ENCODE data around the gene KCNMB4.

Gene KCNMB4, protein sequence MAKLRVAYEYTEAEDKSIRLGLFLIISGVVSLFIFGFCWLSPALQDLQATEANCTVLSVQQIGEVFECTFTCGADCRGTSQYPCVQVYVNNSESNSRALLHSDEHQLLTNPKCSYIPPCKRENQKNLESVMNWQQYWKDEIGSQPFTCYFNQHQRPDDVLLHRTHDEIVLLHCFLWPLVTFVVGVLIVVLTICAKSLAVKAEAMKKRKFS

DNA sequence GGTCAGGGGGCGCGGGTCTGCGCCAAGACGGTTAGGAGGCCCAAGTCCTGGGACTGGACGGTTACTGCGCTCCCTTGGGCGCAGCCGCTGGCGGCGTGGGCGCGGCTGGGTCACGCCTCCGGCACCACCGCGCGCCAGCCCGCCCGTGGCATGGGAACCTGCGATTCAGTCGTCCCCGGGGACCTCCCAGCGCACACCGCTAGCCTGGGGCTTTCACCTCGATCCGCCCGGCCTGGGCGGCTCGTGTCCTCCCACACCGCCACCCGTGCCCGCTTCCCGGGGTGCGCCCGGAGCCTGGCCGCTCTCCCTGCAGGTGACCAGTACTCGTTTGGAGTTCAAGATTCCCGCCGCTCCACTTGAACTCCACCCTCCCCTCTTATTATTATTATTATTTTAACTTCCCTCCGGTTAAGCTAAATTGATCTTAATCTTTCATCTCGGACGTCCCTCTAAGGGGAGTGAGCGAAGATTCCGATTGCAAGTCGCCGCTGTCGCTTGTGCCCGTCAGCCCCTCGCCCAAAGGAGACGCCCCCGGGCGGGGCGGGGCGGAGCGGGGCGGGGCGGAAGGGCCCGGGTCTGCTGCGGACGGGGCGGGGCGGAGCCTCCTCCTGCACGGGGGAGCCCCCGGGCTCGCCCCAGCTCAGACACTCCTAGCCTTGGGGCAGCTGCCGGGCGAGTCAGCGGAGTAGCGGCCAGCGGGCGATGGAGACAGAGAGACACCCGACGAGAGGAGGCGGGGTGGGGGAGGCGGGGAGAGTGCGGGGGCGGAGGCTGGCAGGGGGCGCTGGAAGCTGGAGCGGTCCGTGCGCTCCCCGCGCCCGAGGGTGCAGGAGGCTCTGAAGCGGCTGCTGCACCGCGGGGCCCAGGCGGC, at the start of gene KCNMB4:
Gene KCNMB4 (plus strand): TSS at position 643 of the 871 bp plus-strand sequence. CDS start 445 bp downstream, outside the sequence.
- DNase-seq, result peak; percentile 79

DNA sequence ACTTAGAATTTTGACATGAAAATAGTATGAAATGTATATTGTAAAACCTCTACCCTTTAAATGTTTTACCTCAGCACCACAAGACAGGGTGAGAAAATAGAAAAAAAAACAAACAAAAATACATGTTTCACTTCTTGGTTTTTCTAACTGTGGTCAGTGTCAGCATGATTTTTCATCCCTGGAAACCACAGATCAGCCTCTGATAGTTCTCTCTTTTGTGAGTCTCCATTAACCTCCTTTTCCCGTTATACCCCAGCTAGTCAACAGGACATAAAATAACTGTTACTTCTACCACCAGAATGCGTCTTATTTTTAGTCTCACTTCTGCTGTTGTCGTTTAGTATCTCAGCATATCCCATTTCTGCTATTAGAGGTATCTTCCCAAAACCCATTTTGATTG, 48.3 kb upstream of the KCNMB4 start:
- no peak for DNase-seq

DNA sequence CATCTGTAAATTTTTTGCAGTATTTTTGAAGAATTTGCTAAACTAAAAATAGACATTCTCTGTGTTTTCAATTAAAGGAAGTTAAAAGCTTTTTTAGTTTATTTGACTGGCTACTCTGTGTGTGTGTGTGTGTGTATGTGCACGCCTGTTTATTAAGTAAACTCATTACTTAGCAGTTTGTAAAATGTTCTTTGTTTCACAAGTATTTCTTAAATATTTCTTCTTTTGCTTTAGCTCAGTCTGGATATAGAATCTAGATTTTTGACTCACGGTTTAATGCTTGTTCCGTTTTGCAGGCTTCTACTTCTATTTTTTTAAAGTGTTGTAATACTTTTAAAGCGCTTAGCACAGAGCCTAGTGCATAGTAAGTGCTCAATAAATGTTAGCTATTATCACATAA, 46.5 kb upstream of the KCNMB4 start:
- DNase-seq, result no peak

DNA sequence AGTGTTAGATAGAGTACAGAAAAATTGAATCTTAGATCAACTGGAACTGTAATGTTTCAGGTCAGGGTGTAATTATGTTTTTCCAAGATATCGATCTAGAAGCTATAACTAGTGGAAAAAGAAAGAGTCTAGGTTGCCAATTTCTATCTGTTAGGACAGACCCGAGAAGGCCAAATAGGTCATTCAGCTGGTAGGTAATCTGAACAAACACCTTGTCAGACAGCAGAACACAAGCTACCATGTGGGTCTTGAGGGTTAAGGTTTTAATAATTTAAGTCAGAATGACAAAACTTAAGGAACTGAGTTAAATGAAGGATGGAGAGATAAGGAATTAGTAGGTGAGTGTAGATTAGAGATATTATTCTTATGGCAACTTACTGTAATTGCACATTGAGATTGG, 44.9 kb upstream of the KCNMB4 start:
- DNase-seq, result no peak

DNA sequence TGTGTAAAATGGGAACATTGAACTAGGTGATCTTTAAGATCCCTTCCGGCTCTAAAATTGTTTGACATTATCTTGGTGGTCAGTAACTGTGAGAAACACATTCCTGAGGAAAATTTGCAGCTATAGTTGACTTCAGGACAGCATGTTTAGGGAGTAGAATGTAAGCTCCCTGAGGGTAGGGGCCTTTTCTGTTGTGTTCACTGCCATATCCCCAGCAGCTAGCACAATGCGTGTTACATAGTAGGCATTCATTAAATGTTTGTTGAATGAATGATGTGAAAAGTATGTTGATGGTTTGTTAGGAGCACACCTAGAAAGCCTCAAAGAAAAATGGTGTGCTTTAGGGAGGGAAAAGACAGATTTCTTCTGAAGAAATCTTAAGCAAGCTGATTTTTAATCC, 38.5 kb upstream of the KCNMB4 start:
- no peak for DNase-seq

DNA sequence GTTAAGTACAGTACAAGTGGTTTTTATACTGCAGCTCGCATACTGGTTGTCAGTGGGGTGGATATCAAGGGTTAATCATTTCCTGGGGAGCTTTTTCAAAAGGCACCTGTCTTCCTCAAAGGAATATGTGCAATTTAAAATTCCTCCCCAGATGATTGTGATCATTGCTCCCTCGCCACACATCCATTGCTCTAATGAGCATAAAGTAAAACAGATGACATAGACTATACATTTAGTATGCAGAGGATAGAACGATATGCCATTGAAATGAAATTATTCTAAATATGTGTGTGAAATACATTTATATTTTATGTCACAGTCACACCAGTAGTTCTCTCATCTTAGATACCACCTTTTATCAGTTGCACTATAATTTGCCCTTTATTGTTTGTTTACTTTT, 36.4 kb upstream of the KCNMB4 start:
- no peak for DNase-seq

DNA sequence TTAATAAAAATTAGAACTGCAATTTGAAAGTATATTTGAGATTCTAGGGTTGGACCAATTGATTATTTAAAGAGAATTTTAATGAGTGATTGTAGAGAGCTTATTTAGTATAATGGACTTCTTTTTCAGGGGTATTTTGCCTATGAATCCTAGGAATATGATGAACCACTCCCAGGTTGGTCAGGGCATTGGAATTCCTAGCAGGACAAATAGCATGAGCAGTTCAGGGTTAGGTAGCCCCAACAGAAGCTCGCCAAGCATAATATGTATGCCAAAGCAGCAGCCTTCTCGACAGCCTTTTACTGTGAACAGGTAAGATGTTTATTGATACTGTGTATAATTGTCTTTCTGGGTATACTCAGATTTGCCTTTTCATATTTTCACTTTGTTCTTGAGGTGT, 35.9 kb upstream of the KCNMB4 start:
- DNase-seq, result no peak

DNA sequence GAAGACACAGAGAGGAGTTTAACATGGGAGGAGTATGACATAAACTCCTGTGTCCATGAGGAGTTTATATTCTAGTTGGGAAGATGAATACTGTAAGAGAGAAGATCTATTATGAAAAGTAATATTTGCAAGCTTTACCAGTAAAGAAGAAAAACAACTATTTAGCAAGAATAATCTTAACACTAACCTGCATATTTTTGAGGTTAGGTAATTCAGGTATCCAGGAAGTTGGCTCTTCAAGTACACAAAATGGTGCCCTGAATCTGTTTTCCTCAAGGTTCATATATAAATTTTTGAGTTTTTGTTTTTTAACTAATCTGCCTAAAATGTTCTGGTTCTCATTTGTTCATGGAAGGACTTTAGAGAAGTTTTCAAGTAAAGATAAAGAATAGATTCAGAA, 33.9 kb upstream of the KCNMB4 start:
- no peak for DNase-seq

DNA sequence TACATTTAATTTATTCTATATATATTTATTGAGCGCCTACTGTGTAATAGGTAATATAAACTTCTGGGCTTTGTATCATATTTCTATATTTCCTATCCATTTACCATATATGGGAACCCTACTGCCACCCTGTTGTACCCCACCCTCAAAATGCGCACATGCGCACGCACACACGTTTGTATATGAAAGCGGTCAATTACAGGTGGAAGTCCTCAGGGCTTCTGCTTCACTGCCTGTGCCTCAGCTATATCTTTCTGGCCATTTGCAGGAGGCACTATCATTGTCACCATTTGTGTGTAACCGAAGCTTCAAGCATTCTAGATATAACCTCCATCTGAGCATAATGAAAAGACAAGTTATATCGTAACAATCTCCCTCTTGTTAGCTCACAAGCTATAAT, 31.3 kb upstream of the KCNMB4 start:
- DNase-seq, result no peak

DNA sequence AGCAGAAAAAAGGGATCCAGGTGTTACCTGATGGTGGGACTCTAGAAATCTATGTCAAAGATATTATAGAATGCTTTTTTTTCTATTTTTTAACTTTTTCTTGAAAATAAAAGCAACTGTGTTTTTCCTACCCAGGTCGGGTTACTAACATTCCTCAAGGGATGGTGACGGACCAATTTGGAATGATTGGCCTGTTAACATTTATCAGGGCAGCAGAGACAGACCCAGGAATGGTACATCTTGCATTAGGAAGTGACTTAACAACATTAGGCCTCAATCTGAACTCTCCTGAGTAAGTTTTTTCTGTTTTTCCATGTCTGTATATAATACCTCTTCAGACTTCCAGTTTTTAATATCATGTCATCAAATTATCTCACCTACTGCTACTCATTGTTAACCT, 27.6 kb upstream of the KCNMB4 start:
- no peak for DNase-seq

DNA sequence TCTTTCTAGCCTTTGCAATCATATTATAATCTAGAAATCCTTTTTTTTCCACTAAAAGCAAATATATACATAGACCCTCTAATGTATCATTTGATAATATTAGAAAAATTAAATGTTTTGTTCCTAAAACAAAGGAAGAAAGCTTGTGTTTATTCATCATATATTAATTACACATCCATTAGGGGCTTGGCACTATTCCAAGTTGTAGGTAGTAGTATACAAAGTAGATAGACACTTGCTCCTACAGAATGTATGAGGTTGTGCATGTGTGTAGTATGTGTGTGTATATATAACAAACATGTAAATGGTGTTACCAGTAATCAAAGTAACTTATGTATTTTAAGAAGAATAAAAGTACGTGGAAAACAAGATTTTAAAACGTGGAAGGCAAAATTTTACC, 15.0 kb upstream of the KCNMB4 start:
- no peak for DNase-seq

DNA sequence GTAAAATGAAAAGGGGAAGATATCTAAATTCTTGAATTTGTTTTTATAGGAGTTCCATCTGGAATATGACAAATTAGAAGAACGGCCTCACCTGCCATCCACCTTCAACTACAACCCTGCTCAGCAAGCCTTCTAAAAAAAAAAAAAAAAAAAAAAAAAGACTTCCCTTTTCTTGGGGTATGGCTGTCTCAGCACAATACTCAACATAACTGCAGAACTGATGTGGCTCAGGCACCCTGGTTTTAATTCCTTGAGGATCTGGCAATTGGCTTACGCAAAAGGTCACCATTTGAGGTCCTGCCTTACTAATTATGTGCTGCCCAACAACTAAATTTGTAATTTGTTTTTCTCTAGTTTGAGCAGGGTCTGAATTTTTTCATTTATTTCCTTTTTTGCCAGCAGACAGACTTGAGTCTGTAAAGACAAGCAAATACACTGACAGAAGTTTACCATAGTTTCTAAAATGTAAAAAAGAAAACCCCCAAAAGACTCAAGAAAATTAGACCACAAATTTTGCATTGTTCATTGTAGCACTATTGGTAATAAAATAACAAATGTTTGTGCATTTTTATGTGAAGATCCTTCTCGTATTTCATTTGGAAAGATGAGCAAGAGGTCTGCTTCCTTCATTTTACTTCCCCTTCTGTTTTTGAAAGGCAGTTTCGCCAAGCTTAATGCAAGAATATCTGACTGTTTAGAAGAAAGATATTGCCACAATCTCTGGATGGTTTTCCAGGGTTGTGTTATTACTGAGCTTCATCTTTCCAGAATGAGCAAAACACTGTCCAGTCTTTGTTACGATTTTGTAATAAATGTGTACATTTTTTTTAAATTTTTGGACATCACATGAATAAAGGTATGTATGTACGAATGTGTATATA, 12.1 kb upstream of the KCNMB4 start:
- DNase-seq, result no peak

DNA sequence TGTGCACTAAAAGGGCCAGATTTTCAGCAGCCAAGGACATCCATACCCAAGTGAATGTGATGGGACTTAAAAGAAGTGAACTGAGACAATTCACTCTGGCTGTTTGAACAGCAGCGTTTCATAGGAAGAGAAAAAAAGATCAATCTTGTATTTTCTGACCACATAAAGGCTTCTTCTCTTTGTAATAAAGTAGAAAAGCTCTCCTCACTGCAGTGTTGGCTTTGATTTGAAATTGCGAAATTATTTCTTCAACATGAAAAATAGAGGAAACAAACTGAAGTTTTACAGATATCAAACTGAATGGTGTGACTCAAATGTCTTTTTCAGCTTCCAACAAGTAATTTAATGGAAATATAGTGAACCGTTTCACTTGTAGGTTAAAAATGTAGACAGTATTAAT, 11.3 kb upstream of the KCNMB4 start:
- no peak for DNase-seq

DNA sequence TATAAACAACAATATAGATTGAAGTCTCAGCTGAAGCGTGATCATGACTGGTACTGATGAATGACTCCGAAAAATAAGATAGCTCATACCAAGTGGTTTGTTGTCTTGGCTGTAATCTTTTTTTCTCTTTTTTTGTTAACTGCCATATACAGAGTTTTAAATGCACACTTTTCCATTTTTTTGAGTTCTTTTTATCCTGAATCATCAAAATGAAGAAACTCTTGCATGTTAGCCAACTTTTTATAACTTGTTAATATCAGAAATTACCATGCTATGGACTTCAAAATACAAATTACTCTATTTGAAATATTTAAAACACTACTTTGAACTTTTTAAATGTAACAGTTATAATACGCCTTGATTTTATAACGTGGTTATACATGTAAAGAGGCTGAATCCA, 10.1 kb upstream of the KCNMB4 start:
- DNase-seq, result no peak

DNA sequence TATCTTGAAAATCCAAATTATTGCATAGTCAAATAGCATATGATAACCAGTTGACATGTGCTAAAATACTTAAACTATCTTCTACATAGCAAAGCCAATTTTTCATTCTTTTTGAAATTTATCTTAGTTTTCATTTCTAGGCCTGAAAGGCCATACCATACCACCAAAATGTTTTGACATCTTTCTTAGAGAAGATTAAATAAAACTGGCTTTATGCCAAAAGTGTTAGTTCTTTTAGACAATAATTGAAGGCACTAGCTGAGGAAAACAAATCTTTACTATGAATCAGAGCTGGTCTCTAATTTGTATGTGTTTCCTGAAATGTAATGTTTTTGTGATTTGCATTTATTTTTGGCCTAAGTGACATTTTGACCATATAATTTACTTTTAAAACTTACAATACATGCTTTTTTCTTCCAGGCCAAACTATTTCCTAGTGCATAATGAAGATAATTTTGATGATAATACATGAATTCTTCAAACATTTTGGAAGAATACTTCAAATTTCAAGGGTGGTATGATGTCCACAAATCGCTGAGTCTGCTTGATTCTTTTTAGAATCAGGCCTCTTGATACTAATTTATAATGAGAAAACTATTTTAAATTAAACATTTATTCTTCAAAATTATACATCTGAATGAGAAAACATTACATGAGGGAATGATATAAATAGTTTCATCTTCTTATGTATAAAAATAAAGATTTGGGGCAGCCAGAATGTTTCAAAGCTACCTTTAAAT, 6.5 kb upstream of the KCNMB4 start:
- DNase-seq, result no peak

DNA sequence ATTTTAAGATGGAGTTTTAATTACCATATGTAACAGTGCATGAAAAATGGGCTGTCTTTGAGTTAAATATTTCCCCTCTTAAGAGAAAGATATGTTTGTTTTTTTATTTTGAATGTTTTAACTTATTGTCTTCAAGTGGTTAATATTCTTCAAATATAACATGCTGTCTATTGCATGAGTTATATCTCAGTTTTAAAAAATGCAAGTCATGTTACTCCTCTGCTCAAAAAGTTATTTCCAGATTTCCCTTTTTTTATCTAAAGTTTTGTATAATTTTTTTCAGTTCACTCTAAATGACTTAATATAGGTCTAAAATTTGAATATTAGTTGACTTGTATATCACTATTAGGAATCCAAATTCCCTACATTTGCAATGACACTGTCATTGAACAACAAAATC, 5.9 kb upstream of the KCNMB4 start:
- DNase-seq, result no peak

DNA sequence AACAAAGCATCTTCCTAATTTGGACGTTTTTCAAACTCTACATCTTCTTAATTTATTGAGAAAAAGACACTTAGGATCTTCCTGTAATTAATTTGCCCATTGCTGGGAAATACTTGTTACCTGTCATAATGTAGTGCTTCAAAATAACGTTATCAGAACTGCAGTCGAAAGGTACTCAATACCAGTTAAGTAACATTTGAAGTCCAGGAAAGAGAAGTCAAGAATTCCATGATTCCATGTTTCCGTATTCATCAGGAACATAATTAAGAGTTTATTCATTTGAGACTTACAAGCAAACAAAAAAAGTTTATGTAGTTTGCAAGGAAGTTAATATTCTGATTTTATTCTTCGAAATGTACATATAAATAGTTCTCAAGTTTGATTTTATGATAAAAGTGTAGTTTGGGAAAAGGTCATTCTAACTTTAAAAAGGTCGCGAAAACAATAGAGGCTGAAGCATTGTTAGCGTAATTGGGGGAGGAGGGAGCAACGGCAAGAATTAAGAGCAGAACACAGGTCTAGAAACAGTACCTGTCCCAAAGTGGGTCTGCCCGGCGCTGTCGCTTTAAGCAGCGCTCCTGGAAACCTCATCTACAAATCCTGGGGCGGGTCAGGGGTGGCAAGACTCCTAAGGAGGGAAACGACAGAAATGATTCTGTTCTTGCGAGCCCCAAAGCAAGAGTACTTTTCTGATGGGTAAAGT, 1.2 kb upstream of the KCNMB4 start:
- DNase-seq, result no peak

DNA sequence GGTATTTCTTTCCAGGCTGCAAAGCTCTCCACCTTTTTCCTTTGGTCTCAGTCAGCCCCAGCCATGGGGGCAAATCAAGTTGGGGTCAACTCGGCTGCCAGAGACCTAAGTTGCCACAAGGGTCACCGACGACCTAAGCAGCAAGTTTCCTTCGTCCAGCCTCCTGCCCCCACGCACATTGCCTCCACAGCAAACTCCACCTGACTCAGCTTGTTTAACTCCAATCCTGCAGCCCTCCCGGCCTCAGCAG, 767 bp upstream of the KCNMB4 start:
- no peak for DNase-seq

DNA sequence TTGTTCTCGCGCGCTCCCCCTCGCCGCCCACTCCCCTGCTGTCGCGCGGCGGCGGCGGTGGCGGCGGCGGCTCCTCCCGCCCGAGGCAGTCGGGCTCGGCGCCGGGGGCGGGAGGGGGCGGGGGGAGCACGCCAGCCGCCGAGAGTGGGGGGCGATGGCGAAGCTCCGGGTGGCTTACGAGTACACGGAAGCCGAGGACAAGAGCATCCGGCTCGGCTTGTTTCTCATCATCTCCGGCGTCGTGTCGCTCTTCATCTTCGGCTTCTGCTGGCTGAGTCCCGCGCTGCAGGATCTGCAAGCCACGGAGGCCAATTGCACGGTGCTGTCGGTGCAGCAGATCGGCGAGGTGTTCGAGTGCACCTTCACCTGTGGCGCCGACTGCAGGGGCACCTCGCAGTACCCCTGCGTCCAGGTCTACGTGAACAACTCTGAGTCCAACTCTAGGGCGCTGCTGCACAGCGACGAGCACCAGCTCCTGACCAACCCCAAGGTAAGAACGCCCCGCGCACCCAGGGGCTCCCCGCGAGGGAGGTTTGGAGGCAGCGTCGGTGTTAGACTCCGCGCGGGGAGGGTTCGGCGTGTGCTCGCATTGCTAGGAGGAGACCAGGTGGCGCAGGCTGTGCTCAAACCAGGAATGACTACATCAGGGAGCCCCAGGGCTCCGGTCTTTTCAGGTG, 629 bp downstream of the KCNMB4 start:
- DNase-seq, result peak; percentile 57

DNA sequence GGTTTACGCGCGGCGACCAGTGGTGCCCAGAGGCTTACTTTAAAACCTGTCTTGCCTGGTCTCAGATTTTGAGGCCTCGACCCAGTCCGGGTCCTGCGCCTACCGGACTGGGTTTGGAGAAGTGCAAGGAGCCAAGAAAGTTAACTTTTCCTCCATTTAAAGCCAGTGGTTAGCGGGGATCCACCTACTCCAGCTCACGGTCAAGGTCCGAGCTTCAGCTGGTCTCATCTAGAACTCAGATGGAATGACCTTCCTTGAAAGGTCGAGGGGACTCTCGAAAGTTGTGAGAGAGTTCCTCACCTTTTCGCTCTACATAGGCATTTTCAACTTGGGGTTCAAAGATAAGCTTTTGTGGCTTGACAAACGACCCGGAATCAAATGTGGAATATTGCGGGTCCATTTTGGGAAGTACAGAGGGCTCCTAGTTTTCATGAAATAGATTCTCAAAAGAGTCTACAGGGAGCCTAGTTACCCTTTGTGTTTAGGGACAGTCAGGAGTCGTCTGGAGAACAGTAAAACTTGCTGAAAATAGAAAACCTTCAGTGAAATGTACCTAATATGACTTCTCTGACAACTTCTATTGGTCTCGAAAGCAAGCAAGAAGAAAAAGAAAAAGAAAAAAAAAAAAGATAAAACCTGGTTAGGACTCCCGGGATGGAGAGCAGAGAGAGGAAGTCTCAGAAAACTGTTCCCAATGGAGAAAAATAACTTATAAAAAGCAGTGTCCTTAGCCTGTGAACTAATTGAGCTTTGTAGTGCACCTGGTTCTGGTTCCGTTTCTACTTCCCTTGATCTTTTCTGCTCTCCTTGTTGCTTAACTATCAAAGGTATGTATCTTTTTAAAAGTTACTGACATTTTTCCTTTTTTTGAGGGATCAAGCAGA, 1.4 kb downstream of the KCNMB4 start:
- DNase-seq, result no peak

DNA sequence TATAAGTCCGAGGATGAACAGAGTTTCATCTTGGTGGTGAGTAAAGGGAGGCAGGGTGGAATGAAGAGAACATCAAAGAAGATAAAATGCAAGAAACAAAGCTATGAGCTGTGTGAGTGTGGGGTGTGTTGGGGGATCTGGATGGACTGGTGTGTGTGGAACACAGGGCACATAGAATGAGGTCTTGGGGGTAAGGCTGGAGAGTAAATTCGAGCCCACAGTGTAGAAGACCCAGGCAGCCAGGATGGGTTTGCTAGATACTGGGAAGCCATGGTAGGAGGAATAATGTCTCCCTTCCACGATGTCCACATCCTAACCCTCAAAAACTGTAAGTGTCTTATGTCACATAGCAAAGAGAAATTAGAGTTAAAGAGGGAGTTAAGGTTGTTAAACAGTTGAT, 6.8 kb downstream of the KCNMB4 start:
- no peak for DNase-seq

Data from NCI-H510A (cell line).